NCI-H345 (cell line): ENCODE measurements around the gene ZNF200.
A peak's percentile ranks its signal among the peaks of the same experiment; 100 is the strongest.
"Not testable (repeated sequence)": the region's sequence is repeated elsewhere in the genome, so short reads cannot be mapped to it uniquely, and the experiment has no call there.

Source experiments
- DNase-seq: peaks from one replicate; lab custom pipeline; 2025; lab: John Stamatoyannopoulos, UW

The ZNF200 gene

DNA sequence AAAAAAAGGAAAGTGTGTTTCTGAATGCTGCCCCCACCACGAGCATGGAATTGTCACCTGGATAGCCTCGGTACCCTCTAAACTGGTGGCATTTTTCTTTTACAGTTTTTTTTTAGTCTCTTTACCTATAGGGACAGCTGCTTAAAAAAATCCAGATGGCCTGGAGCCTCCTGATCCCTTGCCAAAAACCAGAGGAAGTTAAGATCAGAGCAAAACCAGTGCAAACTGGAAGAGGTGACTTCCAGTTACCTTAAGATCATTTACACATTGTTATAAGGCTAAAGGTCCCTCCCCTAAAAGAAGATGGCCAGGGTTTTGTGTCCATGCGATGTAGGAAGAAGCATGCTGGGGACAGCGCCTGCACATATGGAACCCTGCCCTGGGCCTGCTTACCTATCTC is 18.0 kb upstream of the ZNF200 start:
- DNase-seq, result no peak

DNA sequence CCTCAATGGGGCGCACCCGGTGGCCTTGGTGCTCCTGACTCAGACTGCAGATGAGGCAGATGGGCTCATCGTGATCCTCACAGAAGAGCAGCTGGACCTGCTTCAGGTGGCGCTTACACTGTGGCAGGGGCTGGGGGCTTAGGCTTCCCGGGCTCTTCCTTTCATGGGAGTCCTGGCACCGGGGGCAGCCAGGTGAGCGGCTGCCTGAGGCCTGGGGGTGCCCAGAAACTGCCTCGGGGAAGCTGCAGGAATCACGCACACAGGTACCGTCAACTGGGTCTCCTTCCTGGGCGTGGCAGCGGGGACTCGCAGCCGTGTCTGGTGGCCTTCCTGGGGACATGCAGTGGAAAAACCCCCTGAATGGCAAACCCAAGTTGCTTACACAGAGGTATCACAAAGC is 14.5 kb upstream of the ZNF200 start:
- no peak for DNase-seq

DNA sequence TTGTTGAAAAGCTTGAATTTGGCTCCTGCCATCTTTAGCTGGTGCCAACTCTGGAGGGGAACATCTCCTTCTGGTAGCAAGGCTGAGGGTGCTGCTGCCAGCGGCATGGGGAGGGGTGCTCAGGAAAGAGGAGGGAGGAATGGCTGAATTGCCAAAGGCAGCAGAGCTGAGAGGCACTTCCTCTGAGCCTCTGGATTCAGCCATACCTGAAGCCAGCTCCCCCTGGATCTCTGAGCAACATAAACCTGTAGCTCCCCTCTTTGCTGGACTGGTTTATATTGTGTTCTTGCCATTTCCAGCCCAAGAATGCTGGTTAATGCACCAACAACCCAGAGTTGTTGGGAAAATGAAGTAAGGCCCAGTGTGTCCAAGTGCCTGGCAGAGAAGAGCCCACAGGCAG is 14.1 kb upstream of the ZNF200 start:
- DNase-seq, result no peak

GRCh38 chr16:3248596-3248995 is 13.6 kb upstream of the ZNF200 start:
- no peak for DNase-seq

DNA sequence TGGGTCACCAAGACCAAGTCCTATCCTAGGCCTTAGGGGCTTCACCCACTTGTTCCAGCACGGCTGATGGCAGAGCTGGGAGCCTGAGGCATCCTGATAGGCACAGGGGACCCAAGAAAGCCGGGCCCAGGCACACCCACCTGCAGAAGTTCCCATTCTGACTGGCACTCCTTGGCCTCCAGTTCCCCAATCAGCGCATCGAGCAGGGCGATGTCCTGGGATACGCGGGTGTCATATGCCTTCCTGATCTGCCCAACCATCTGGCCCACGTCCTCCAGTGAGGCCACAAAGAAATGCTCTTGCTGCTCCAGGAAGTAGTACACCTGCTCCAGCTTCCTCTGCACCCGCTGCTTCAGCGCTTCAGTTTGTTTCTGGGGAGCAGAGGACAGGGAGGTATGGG is 11.9 kb upstream of the ZNF200 start:
- no peak for DNase-seq

DNA sequence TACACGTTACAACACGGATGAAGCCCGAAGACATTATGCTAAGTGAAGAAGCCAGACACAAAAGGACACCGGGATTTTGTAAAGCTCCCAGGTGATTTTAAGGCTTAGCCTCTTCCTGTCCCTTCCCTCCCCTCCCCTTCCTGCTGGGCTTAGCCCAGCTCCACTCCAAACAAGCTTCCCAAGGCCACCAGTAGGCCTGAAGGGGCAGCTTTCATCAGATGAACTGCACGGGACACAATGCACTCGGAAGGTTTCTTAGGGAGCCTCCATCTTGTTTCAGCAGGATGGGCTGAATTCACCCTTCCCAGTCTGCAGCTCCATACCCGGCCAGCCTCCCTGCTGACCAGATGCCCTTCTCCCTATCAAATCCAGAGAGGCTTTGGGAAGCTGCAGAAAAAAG is 11.0 kb upstream of the ZNF200 start:
- DNase-seq, result no peak

- DNase-seq, result no peak
Observed at GRCh38 chr16:3243882-3244281, 8.9 kb upstream of the ZNF200 start.

GRCh38 chr16:3242709-3243108 is 7.8 kb upstream of the ZNF200 start:
- no peak for DNase-seq

- no peak for DNase-seq
Observed at GRCh38 chr16:3241761-3242160, 6.8 kb upstream of the ZNF200 start.

DNA sequence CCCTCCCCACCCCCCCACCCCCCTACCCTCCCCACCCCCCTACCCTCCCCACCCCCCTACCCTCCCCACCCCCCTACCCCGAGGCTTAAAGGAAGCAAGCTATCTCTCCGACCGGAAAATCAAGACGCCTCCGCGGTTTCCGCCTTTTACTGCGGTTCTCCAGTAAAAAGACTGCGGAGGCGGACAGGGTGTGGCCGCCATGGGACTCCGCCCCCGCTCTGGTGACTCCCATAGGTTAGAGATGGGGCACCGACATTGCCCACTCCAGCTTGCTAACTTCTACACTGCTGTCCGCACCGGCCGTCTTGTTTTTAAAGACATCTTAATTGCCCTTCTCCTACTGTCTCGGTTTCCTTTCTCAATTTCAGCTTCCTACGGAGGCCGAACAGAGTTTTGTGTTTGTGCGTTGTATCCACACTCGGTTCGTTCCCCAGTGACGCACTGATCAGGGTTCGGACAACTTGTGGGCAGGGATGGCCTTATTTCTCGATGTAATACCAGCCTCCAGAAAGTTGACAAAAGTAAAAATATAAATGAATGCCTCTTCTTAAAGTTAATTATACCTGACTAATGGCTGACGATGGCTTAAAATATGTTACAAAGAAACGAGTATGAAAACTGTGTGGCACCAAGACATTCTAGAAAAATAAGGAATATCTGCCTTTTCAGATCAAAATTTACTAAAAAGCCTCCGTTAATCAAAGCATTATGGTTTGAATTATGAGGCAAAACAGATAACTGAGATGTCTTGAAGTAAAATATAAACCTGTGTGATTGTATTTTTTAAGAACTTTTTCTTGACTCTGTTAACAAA is 1.1 kb upstream of the ZNF200 start:
- DNase-seq, result no peak

DNA sequence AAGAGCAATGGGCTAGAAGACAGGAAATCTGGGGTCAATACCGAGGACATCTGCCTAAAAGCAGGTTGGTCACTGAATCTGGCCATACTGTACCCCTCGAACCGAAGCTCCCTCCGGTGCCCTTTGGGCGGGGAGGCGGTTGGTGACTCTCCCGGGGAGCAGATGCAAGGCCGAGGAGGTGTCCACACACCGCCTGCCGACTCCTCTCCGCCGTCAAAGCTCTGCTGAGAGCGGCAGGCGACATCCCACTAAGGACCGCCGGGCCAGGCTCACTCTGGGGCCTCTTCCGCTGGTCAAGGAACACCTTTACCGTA is 458 bp downstream of the ZNF200 start:
- DNase-seq, result peak; percentile 52

DNA sequence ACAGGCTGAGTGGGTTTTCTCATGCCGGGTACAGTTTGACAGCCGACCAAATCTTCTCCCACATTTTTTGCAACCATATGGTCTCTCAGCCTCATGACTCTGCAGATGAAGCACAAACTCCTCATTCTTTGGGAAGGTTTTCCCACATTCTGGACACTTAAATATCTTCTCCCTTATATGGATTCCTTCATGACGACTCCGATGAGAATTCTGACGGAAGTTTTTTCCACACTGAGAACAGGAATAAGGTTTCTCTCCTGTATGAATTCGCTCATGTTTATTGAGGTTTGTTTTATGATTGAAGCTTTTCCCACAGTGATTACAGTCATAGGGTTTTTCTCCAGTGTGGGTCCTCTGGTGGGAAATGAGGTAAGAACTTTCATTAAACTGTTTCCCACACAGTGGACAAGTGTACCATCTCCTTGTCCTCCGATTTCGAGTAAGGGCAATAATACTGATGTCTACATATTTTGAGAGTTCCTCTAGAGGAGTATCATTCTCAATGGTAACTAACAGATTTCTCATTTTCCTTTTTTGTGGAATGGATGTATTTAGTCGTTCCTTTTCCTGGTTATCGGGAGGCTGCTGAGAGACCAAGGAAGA is 10.9 kb downstream of the ZNF200 start:
- DNase-seq, result no peak

DNA sequence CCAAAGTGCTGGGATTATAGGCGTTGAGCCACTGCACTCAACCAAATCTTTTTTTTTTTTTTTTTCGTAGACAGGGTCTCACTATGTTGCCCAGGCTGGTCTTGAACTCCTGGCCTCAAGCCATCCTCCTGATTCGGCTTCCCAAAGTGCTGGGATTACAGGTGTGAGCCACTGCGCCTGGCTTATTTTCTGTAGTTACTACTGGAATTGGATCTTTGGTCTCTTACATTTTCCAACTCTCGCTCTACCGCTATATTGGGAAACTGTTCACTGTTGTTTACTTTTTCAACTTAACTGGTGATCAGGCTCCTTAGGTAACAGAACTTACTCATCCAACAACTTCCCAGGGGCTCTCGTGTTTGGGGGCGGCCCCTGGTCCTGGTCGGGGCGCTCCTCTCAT is 14.1 kb downstream of the ZNF200 start:
- DNase-seq, result no peak

DNA sequence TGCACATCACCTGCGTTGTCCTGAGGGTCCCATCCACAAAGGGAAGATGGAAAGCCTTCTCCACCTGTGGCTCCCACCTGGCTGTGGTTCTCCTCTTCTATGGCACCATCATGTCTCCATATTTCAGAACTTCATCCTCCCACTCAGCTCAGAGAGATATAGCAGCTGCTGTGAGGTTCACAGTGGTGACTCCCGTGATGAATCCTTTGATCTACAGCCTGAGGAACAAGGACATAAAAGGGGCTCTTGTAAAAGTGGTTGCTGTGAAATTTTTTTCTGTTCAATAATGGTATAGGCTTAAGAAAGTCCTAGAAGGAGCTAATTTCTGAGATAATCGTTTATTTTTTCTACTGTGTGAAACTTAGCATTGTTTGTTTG is 18.7 kb downstream of the ZNF200 start:
- no peak for DNase-seq

DNA sequence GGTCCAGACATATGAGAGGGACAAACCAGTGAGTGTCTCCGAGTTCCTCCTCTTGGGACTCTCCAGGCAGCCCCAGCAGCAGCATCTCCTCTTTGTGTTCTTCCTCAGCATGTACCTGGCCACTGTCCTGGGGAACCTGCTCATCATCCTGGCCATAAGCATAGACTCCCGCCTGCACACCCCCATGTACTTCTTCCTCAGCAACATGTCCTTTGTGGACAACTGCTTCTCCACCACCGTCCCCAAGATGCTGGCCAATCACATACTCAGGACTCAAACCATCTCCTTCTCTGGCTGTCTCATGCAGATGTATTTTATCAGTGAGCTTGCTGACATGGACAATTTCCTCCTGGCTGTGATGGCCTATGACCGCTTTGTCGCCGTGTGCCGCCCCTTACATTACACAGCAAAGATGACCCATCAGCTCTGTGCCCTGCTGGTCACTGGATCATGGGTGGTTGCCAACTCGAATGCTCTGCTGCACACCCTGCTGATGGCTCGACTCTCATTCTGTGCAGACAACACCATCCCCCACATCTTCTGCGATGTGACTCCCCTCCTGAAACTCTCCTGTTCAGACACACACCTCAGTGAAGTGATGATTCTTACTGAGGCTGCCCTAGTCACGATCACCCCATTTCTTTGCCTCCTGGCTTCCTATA is 19.2 kb downstream of the ZNF200 start:
- DNase-seq, result no peak

- DNase-seq, result no peak
Observed at GRCh38 chr16:3214904-3215600, 19.9 kb downstream of the ZNF200 start.

- no peak for DNase-seq
Observed at GRCh38 chr16:3212567-3212966, 22.4 kb downstream of the ZNF200 start.

DNA sequence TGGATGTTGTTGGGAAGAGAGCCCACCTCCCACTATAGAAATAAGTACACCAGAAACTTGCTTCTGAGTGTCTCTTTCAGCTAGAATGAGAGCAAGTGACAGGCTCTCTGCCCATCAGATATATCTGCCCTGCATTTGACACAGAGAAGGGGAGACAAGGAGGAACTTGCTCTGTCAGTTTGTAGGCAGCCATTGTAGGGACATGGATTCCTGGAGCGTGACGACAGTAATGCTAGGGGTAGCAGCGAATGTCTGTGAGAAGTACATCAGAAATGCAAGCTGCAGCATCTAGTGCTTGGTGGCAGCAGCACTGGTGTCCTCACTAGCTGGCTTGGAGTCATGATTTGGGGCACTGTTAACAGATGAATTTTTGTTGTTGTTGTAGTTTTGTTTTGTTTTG is 23.0 kb downstream of the ZNF200 start:
- DNase-seq, result no peak

DNA sequence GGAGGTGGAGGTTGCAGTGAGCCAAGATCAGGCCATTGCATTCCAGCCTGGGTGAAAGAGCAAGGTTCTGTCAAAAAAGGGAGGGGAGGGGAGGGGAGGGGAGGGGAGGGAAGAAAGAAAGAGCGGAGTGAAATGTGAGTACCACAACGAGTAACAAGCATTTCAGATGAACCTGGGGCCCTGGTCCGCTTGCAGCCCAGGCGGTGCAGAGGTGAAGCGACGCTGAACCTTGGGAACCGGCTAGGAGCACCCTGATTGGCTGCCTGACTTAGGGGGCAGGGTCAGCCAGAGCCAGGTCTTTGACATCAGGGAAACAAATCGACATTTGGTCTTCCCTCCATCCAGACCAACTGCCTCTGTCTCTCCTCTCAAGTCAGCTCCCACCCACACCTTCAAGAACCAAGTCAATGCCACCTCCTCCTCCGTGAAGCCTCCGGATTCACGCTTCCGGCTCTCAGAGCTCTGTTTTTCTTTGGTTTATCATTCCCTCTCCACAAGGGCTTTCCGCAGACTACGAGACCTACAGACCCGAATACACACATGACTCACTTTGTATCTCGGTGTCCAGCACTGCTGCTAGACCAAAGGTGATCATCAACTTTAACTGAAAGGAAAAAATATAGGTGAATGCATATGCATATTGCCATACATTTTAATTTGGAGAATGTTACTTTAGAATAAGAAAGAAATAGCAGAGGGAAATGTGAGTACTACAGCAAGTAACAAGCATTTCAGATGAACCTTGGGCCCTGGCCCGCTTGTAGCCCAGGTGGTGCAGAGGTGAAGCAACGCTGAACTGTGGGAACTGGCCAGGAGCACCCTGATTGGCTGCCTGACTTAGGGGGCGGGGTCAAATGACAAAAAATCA is 27.6 kb downstream of the ZNF200 start:
- DNase-seq, result no peak

DNA sequence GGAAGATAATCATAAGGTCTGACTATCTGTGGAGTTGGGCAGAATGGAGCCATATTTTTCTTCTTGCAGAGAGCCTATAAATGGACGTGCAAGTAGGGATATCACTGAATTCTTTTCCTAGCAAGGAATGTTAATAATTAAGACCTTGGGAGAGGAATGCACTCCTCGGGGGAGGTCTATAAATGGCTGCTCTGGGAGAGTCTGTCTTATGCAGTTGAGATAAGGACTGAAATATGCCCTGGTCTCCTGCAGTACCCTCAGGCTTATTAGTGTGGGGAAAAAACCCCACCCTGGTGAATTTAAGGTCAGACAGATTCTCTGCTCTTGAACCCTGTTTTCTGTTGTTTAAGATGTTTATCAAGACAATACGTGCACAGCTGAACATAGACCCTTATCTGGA is 29.0 kb downstream of the ZNF200 start:
- not testable (repeated sequence) for DNase-seq

- DNase-seq, result no peak
Observed at GRCh38 chr16:3202903-3203539, 31.9 kb downstream of the ZNF200 start.
